GM18526 (cell line): ENCODE data around the gene THBD.

ENCODE experiments used
- POLR2A ChIP-seq: IDR thresholded peaks from 3 replicates; pipeline ENCODE4 v1.6.1; 2011; ENCODE audit not compliant: insufficient read length; ENCODE audit errors: extremely low read depth

Gene THBD

DNA sequence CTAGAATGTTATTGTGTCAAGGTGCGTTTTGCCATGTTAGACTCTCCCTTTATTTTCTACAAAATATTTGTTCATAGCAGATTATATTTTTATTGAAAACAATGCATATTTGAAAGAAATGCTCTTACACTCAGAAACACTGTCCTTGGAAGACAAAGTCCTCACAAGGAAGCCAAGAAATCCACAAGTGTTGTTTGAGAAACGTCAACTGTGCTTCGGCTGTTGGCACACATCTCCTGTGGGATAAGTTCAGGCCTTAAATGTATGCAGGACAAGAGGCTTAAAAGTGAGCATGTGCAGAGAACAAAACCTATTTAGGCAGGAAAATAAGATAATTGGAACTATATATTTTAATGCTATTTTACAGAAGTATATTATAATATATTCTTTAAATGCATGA is 9.5 kb upstream of the THBD start:
- no peak for TF ChIP-seq POLR2A

DNA sequence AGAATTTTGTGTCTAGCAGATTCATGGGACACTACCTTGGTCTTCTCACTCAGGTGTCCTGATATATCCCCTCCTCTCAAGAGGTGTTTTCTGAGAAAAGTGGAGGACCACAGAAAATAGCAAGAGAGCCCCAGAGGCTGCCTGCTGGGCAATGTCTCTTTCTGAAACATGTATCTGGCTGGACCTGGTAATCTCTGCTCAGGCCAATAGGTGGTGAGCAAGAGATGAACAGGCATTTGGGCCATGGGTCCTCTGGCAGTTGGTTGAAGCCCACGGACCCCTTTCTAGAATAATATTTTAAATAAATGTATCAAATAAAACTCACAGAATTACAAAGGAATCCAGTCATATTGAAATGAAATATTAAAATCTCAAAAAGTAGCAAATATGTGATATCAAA is 8.8 kb upstream of the THBD start:
- TF ChIP-seq POLR2A = no peak

DNA sequence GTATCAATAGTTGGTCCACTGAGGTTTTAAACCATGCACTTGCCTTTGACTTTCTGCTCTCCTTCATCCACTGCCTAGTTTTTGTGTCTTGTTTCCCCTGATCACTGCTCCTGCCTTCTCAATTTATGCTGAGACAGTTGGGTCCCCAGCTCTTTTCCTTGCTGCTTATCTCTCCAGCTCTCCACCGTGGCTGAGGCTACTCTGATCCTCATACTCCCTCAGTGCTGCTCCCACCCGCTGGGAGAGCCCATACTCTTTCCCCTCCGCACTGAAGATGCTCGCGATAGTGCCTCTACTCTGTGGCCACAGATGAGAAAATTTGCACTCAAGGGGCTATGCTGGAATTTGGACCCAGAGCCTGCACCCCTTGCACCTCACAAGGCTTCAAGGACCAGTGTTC is 3.4 kb upstream of the THBD start:
- TF ChIP-seq POLR2A = no peak

- no peak for TF ChIP-seq POLR2A
Observed at GRCh38 chr20:23050847-23051627, 1.6 kb upstream of the THBD start.

DNA sequence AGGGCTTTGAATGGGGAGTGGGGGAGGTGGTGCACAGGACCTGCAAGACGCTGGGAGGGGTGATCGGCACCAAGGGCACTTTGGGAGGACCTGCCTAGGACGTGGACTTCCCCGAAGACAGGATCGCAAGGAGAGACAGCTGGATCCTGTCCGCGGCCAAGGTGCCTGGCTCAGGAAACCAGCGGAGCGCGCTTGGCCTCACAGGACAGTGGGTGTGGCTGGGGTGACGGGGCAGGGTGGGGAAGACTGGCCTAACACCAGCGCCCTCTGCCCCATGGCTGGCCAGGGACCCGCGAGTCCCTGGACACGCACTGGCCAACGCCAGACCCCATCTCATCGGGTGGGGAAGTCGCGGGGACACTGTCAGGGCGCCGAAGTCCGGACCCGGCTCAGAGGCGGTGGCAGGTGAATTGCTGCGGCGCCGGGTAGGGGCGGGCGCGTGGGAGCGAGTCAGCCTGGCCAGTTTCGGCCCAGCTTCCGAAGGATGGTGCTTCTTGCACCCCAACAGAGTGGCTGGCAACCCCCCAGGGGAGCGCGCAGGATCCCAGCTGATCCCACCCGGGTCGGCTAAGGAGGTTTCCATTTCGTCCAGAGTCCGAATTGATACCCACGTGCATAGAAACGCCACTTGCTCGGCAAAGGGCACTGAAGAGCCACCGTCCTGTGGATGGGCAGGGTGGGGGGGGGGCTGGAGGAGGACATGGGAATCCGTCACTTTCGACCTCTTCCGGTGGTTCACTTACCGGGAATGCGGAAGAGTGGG is 785 bp upstream of the THBD start:
- TF ChIP-seq POLR2A = no peak

DNA sequence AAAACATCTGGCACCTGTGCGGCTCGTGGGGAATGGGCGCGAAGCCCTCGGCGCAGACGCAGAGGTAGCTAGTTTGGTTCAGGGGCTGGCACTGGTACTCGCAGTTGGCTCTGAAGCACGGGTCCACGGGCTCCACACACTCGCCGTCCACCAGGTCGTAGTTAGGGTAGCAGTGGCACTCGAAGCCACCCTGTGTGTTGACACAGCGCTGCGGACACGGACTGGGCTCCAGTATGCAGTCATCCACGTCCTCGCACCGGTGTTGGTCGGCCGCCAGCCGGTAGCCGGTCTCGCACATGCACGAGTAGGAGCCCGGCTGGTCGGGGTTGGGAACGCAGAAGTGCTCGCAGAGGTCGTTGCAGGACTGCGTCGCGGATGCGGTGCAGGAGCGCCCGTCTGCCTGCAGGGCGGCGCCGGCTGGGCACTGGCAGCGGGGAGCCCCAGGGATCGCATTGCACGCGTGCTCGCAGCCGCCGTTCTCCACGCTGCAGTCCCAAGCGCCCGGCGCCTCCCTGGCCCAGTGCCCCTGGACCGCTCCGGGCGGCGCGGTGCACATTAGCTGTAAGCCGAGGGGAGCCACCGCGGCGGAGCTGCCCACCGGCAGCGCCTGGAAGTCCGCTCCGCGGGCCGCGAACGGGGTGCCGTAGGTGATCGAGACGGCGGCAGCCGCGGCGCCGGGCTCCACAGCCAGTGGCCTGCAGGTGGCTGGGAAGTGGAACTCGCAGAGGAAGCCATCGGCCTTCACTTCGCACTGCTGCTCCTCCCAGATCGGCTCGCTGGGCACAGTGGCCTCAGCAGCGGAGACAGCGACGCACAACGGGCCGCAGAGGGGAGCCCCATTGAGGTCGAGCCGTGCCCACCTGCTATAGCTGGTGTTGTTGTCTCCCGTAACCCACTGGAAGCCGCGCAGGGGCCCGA is 930 bp downstream of the THBD start:
- TF ChIP-seq POLR2A = no peak

DNA sequence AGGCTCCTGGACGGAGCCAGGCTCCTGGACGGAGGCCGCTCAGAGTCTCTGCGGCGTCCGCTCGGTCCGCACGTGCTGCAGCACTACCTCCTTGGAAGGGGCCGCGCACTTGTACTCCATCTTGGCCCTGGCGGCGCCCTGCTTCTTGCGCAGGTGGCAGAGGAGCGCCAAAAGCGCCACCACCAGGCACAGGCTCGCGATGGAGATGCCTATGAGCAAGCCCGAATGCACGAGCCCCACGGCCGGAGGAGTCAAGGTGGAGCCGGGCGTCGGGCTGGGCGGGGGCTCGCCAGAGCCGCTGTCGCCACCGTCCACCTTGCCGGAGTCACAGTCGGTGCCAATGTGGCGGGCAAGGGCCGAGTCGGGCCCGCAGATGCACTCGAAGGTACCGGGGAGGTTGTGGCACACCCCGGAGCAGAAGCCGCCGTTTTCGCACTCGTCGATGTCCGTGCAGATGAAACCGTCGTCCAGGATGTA is 1.7 kb downstream of the THBD start:
- no peak for TF ChIP-seq POLR2A

DNA sequence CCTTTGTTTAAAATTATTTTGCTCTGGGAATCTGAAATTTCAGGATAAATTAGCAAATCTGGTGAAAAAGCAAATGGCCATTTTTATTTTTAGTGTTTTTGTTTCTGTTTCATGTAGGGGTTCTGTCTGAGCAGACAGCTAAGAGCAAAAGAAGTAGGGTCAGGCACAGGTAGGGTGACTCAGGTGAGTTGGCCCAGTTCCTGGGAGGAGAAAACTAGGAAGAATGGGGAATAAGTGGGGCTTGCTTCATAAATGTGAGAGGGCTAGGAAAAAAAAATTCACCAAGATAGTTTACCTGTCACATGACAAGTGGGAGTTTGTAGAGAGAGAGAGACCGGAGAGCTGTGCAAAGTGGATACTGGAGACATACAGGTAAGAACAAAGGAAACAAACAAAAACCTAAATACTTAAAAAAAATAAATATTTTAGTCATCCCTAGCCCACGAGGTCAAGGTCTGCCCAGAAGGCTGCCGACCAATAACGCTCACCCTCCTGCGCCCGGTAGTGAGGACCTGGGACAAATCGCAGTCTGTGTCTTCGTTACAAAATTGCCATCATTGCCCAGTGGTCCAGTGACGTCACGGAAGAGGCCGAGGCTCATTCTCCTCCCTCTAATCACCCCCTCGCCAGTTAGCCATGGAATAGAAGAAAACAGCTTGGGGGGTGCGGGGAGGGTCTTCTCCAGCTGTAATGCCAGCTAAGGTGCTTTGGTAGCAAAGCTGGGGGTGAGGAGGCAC is 2.3 kb downstream of the THBD start:
- TF ChIP-seq POLR2A = no peak

DNA sequence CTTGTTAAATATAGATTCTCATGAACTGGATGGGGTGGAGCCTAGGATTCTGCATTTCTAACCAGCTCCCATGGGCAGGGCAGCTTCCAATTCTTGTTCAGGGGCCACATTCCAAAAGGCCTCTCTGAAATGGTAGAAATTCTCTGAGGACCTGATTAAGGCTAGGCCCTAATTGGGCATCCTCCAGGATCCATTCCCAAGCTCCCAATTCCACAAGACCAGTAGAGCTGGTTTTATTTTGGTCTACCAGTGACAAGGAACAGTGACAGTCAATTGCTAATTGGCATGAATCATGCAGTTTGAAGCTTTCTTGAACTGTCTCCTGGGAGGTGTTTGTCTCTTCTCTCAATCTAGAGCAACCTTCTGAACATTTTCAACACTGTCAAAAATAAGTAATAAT is 3.0 kb downstream of the THBD start:
- TF ChIP-seq POLR2A = no peak

GRCh38 chr20:23043376-23043775 is 6.1 kb downstream of the THBD start:
- TF ChIP-seq POLR2A = no peak

DNA sequence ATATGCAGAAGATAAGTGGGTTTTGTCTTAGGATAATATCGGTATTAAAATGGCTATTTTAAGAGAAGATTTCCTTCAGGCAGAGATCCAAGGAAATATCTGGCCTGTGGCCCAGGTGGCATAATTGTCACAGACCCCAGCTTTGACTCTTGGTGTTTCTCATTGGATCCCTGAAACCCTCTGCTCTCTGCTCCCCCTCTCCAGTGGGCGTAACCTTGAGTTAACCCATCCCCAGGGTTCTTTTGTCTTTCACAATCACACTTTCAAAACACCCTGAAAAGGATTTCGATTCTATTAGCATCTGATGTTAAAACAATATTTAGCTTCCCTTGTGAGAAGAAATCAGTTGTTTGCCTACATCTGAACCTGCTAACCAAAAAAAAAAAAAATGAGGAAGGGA is 7.2 kb downstream of the THBD start:
- no peak for TF ChIP-seq POLR2A

- TF ChIP-seq POLR2A = no peak
Observed at GRCh38 chr20:23039885-23040508, 9.5 kb downstream of the THBD start.

DNA sequence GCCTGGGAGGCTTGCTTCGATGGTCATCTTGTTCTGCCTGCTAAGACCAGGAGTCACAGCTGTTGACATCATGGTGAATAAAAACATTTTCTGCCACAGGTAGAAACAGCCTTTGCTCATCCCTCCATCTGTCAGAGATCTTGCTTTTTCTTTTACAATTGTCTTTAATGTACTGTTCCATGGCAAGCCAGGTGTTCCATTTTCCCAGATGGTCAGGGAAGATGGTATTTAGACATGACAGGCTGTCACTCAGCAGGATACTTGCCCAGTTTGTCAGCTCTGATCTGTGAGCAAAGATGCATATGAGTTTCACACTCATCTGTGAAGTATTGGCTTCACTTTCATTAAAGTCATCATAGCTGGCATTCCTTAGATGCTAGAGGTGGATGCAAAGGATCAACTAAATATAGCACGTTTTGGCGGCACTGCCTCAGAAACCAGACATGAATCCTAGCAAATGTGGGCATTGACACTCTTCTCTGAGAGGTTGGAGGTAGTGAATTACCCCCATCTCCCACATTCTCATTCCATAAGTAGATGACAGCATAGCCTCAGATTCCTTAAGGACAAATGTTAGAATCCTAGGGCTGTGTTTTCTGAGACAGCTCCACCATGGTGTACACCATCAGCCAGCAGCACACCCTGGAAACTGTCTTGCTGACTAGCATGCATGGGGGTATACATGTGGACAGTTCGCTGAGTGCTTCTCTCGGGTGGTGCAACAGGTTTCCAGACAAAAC is 10.2 kb downstream of the THBD start:
- TF ChIP-seq POLR2A = no peak
